Neural progenitor cell (in vitro differentiated cells): ENCODE data around the gene PPP3R1.

Experiments
- EZH2 ChIP-seq: fragments of 200-600 bp; sonication (generic); IDR thresholded peaks from 2 replicates; pipeline ENCODE4 v1.6.1; 2017; ENCODE audit warnings: antibody characterized with exemption, mild to moderate bottlenecking, moderate library complexity
- EZH2phosphoT487 ChIP-seq: fragments of 200-600 bp; sonication (generic); IDR thresholded peaks from 2 replicates; pipeline ENCODE4 v1.6.1; 2017; ENCODE audit warnings: antibody characterized with exemption
- TF ChIP-seq, protein P1 (sequence below): fragments of 200-600 bp; sonication (generic); IDR thresholded peaks from 2 replicates; pipeline ENCODE4 v1.5.1; 2017; ENCODE audit warnings: antibody characterized with exemption, mild to moderate bottlenecking

DNA sequence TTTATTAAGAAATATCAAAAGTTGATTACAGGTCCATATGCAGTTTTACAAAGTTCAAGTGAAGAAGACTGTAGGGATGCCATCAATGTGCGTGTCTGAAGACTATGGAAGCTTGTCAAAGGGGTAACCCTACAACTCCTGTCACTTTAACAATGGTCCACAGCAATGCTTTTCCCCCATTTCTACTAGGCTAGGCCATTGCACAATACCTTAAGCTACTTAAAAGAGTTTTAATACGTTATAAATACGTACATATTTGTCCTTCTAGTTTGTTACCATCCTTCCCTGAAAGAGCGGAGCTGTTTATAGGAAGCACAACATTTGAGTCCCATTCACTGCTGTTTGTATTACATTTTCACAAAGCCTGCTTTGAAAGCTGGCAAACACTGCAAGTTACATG, 40.7 kb upstream of the PPP3R1 start:
- TF ChIP-seq EZH2 (no peak), EZH2phosphoT487 (no peak)
- TF ChIP-seq, protein P1, sequence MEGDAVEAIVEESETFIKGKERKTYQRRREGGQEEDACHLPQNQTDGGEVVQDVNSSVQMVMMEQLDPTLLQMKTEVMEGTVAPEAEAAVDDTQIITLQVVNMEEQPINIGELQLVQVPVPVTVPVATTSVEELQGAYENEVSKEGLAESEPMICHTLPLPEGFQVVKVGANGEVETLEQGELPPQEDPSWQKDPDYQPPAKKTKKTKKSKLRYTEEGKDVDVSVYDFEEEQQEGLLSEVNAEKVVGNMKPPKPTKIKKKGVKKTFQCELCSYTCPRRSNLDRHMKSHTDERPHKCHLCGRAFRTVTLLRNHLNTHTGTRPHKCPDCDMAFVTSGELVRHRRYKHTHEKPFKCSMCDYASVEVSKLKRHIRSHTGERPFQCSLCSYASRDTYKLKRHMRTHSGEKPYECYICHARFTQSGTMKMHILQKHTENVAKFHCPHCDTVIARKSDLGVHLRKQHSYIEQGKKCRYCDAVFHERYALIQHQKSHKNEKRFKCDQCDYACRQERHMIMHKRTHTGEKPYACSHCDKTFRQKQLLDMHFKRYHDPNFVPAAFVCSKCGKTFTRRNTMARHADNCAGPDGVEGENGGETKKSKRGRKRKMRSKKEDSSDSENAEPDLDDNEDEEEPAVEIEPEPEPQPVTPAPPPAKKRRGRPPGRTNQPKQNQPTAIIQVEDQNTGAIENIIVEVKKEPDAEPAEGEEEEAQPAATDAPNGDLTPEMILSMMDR: no peak
